Neural cell (in vitro differentiated cells): Measurements from ENCODE around the gene CAPN2. TPM values are rescaled to one million over a fixed set of nuclear protein-coding genes. Genes with fewer than 3 reads are reported as not detected.

Source experiments
- H2AFZ ChIP-seq: fragments of 200-600, 300-800 bp; sonication (generic), shearing (Covaris generic); 2 replicates; pipeline ENCODE4 v1.6.0; 2014; ENCODE audit warnings: low read depth, mild to moderate bottlenecking, antibody characterized with exemption, low read length, moderate library complexity
- H3F3A ChIP-seq: fragments of 200-600 bp; shearing (Covaris generic); 2 replicates; pipeline ENCODE4 v1.6.1; 2016; ENCODE audit warnings: mild to moderate bottlenecking, moderate library complexity, mixed read lengths, antibody characterized with exemption, low read length; ENCODE audit not compliant: insufficient read depth, poor library complexity, severe bottlenecking
- H3K27ac ChIP-seq: fragments of 200-600, 300-800 bp; sonication (generic), shearing (Covaris generic); 2 replicates; pipeline ENCODE4 v1.5.1; 2014; ENCODE audit warnings: mild to moderate bottlenecking, low read length, moderate library complexity
- H3K27me3 ChIP-seq: fragments of 300-800, 200-600 bp; sonication (generic), shearing (Covaris generic); 2 replicates; pipeline ENCODE4 v1.6.0; 2014; ENCODE audit warnings: mild to moderate bottlenecking, low read depth, low read length, moderate library complexity; ENCODE audit not compliant: insufficient read depth
- H3K36me3 ChIP-seq: fragments of 300-800, 200-600 bp; sonication (generic), shearing (Covaris generic); 2 replicates; pipeline ENCODE4 v1.5.1; 2014; ENCODE audit warnings: mild to moderate bottlenecking, antibody characterized with exemption, low read length, moderate library complexity; ENCODE audit not compliant: insufficient read depth
- H3K4me2 ChIP-seq: fragments of 300-800, 200-600 bp; sonication (generic), shearing (Covaris generic); 2 replicates; pipeline ENCODE4 v1.6.0; 2014; ENCODE audit warnings: mild to moderate bottlenecking, low read length
- H3K4me3 ChIP-seq: fragments of 300-800, 200-600 bp; sonication (generic), shearing (Covaris generic); 2 replicates; pipeline ENCODE4 v1.5.1; 2014; ENCODE audit warnings: mild to moderate bottlenecking, low read length, moderate library complexity
- H3K79me2 ChIP-seq: fragments of 200-600 bp; shearing (Covaris generic); replicated peaks from 2 replicates; pipeline ENCODE4 v1.6.0; 2014; ENCODE audit warnings: mild to moderate bottlenecking, low read length, moderate library complexity; ENCODE audit not compliant: insufficient read depth
- H3K9ac ChIP-seq: fragments of 300-800, 200-600 bp; sonication (generic), shearing (Covaris generic); 2 replicates; pipeline ENCODE4 v1.6.1; 2016; ENCODE audit warnings: mild to moderate bottlenecking, low read length, mixed read lengths
- H3K9me2 ChIP-seq: fragments of 200-600 bp; shearing (Covaris generic); 2 replicates; pipeline ENCODE4 v1.6.1; 2016; ENCODE audit warnings: mild to moderate bottlenecking, low read length, mixed read lengths; ENCODE audit not compliant: insufficient read depth
- H3K9me3 ChIP-seq: fragments of 200-600, 300-800 bp; sonication (generic), shearing (Covaris generic); 2 replicates; pipeline ENCODE4 v1.6.1; 2016; ENCODE audit warnings: mild to moderate bottlenecking, mixed run types, low read length, moderate library complexity, mixed read lengths
- H4K20me1 ChIP-seq: fragments of 200-600 bp; shearing (Covaris generic); 2 replicates; pipeline ENCODE4 v1.6.1; 2016; ENCODE audit warnings: mild to moderate bottlenecking, mixed run types; ENCODE audit not compliant: insufficient read depth
- EP300 ChIP-seq: fragments of 450-650 bp; conservative IDR thresholded peaks from 2 replicates; pipeline ENCODE4 v1.6.1; 2014; ENCODE audit warnings: antibody characterized with exemption, mild to moderate bottlenecking, moderate library complexity; ENCODE audit not compliant: poor library complexity, severe bottlenecking
- POLR2AphosphoS5 ChIP-seq: IDR thresholded peaks from 2 replicates; pipeline ENCODE4 v1.6.1; 2012
- SMC3 ChIP-seq: fragments of 450-650 bp; conservative IDR thresholded peaks from 2 replicates; pipeline ENCODE4 v1.6.1; 2014; ENCODE audit warnings: antibody characterized with exemption, mild to moderate bottlenecking, moderate library complexity; ENCODE audit not compliant: poor library complexity
- TAF1 ChIP-seq: IDR thresholded peaks from 2 replicates; pipeline ENCODE4 v1.6.1; 2012; ENCODE audit warnings: low read depth
- polyA plus RNA-seq: library from polyadenylated mRNA; depleted of rRNA; stranded (reverse); fragments of >200 nt; gene quantifications from 2 replicates; pipeline ENCODE4 v1.2.3, GENCODE V29; 2014
- TF ChIP-seq, protein P1 (sequence below): IDR thresholded peaks from 2 replicates; pipeline ENCODE4 v1.6.1; 2012; ENCODE audit warnings: borderline replicate concordance
- TF ChIP-seq, protein P2 (sequence below): fragments of 450-650 bp; IDR thresholded peaks from 2 replicates; pipeline ENCODE4 v1.5.1; 2014; ENCODE audit warnings: antibody characterized with exemption, mild to moderate bottlenecking, moderate library complexity; ENCODE audit not compliant: poor library complexity, severe bottlenecking

CAPN2 gene
- polyA plus RNA-seq, 1 donor from 2014 or later: 58.8 TPM

DNA sequence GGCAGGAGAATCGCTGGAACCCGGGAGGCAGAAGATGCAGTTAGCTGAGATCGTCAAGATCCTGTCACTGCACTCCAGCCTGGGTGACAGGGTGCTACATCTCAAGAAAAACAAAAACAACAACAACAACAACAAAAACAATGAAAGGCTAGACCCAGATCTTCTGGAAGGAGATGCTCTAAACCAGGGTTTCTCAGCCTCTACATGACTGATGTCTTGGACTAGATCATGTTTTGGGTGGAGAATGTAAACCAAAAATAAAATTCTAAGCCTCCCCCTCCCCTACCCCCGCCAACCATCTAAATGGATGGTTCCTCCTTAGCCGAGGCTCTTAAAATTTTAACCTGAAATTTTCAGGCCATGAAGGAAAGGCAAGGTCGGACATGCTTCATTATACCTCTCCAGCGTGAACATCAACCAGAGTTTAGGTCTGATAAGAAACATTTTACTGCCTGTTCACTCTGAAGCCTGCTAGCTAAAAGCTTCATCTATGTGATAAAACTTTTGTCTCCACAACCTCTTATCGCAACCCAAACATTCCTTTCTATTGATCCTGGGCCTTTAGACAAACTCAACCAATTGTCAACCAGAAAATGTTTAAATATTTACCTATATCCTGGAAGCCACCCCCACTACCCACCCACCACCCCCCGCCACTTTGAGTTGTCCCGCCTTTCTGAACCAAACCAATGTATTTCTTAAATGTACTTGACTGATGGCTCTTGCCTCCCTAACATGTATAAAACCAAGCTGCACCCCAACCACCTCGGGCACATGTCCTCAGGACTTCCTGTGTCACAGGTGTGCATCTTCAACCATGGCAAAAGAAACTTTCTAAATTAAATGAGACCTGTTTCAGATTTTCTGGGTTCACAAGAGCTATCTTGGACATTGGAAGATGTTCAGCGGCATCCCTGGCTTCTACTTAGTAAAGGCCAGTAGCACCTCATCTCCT, 1.9 kb upstream of the CAPN2 start:
- Histone ChIP-seq H3K79me2 (peaks cover 9% of the 10 kb centered on the region), H3K27me3 (no peaks in the 10 kb centered on the region), H3K9ac (no peak overlapping the region), H3K36me3 (no peaks in the 10 kb centered on the region), H4K20me1 (no peaks in the 10 kb centered on the region), H3K9me3 (no peaks in the 10 kb centered on the region), H3K9me2 (no peaks in the 10 kb centered on the region), H3F3A (no peaks in the 10 kb centered on the region), H3K4me2 (no peak overlapping the region), H3K4me3 (no peak overlapping the region), H3K27ac (no peak overlapping the region), H2AFZ (no peak overlapping the region)
- TF ChIP-seq, protein P1, sequence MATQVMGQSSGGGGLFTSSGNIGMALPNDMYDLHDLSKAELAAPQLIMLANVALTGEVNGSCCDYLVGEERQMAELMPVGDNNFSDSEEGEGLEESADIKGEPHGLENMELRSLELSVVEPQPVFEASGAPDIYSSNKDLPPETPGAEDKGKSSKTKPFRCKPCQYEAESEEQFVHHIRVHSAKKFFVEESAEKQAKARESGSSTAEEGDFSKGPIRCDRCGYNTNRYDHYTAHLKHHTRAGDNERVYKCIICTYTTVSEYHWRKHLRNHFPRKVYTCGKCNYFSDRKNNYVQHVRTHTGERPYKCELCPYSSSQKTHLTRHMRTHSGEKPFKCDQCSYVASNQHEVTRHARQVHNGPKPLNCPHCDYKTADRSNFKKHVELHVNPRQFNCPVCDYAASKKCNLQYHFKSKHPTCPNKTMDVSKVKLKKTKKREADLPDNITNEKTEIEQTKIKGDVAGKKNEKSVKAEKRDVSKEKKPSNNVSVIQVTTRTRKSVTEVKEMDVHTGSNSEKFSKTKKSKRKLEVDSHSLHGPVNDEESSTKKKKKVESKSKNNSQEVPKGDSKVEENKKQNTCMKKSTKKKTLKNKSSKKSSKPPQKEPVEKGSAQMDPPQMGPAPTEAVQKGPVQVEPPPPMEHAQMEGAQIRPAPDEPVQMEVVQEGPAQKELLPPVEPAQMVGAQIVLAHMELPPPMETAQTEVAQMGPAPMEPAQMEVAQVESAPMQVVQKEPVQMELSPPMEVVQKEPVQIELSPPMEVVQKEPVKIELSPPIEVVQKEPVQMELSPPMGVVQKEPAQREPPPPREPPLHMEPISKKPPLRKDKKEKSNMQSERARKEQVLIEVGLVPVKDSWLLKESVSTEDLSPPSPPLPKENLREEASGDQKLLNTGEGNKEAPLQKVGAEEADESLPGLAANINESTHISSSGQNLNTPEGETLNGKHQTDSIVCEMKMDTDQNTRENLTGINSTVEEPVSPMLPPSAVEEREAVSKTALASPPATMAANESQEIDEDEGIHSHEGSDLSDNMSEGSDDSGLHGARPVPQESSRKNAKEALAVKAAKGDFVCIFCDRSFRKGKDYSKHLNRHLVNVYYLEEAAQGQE: no peak
- TF ChIP-seq SMC3 (no peak), EP300 (no peak)
- TF ChIP-seq, protein P2, sequence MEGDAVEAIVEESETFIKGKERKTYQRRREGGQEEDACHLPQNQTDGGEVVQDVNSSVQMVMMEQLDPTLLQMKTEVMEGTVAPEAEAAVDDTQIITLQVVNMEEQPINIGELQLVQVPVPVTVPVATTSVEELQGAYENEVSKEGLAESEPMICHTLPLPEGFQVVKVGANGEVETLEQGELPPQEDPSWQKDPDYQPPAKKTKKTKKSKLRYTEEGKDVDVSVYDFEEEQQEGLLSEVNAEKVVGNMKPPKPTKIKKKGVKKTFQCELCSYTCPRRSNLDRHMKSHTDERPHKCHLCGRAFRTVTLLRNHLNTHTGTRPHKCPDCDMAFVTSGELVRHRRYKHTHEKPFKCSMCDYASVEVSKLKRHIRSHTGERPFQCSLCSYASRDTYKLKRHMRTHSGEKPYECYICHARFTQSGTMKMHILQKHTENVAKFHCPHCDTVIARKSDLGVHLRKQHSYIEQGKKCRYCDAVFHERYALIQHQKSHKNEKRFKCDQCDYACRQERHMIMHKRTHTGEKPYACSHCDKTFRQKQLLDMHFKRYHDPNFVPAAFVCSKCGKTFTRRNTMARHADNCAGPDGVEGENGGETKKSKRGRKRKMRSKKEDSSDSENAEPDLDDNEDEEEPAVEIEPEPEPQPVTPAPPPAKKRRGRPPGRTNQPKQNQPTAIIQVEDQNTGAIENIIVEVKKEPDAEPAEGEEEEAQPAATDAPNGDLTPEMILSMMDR: no peak

DNA sequence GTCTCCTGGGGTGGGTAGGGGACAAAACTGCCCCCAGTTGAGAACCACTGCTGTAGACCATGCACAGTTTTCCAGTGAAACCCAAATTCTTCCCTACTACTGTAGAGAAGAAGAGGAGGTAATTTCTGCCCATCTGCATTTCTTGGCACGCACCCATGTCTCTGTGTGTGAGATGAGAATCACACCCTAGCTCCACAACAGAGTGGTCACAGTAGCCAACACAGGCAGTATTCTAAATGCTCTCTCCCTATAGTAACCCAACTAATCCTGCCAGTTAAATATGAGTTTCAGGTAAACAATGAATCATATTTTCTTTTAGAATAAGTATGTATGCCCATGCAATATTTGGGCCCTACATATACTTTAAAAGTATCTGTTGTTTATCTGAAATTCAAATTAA, 1.2 kb upstream of the CAPN2 start:
- Histone ChIP-seq H3K36me3 (no peaks in the 10 kb centered on the region), H3K4me2 (no peak overlapping the region), H3K9ac (no peak overlapping the region), H3K4me3 (no peak overlapping the region), H3F3A (no peaks in the 10 kb centered on the region), H2AFZ (no peak overlapping the region), H3K27ac (no peak overlapping the region), H3K9me3 (no peaks in the 10 kb centered on the region), H4K20me1 (no peaks in the 10 kb centered on the region), H3K27me3 (no peaks in the 10 kb centered on the region), H3K79me2 (peaks cover 9% of the 10 kb centered on the region), H3K9me2 (no peaks in the 10 kb centered on the region)
- TF ChIP-seq POLR2AphosphoS5: no peak
- TF ChIP-seq, protein P1: no peak
- no peak for TF ChIP-seq TAF1
